Ramos (cell line): ENCODE data around the gene SMOC2.

Source experiments
- in situ Hi-C: fragments of 300-500 bp; cut with MboI; formaldehyde crosslinking; loops from one replicate; pipeline ENCODE4 v1.14.3; 2022; ENCODE audit warnings: low sequenced_read_pairs; ENCODE audit not compliant: unreplicated experiment

Gene SMOC2

GRCh38 chr6:168473197-168473596 is 32.2 kb downstream of the SMOC2 start:
- in situ Hi-C loops = no loop called here

- in situ Hi-C loops = no loop called here
Measured at GRCh38 chr6:168475188-168476013, 34.4 kb downstream of the SMOC2 start.

GRCh38 chr6:168479421-168479820 is 38.4 kb downstream of the SMOC2 start:
- in situ Hi-C loops = no loop called here

- in situ Hi-C loops = no loop called here
Measured at GRCh38 chr6:168480481-168480880, 39.5 kb downstream of the SMOC2 start.

GRCh38 chr6:168485818-168486217 is 44.8 kb downstream of the SMOC2 start:
- in situ Hi-C loops = no loop called here

- in situ Hi-C loops = no loop called here
Measured at GRCh38 chr6:168490757-168491156, 49.8 kb downstream of the SMOC2 start.

GRCh38 chr6:168493976-168494375 is 53.0 kb downstream of the SMOC2 start:
- in situ Hi-C loops = no loop called here

GRCh38 chr6:168494726-168495125 is 53.7 kb downstream of the SMOC2 start:
- in situ Hi-C loops = no loop called here

GRCh38 chr6:168495133-168495532 is 54.1 kb downstream of the SMOC2 start:
- in situ Hi-C loops = no loop called here

GRCh38 chr6:168495636-168496035 is 54.7 kb downstream of the SMOC2 start:
- in situ Hi-C loops = no loop called here

GRCh38 chr6:168496139-168496996 is 55.4 kb downstream of the SMOC2 start:
- in situ Hi-C loops = no loop called here

- in situ Hi-C loops = no loop called here
Measured at GRCh38 chr6:168496997-168497331, 56.0 kb downstream of the SMOC2 start.

GRCh38 chr6:168497381-168497780 is 56.4 kb downstream of the SMOC2 start:
- in situ Hi-C loops = no loop called here

- in situ Hi-C loops = no loop called here
Measured at GRCh38 chr6:168498161-168498843, 57.3 kb downstream of the SMOC2 start.

GRCh38 chr6:168499045-168499650 is 58.2 kb downstream of the SMOC2 start:
- in situ Hi-C loops = no loop called here

- in situ Hi-C loops = no loop called here
Measured at GRCh38 chr6:168500519-168500918, 59.5 kb downstream of the SMOC2 start.

- in situ Hi-C loops = no loop called here
Measured at GRCh38 chr6:168501561-168501960, 60.6 kb downstream of the SMOC2 start.

- in situ Hi-C loops = no loop called here
Measured at GRCh38 chr6:168504366-168504765, 63.4 kb downstream of the SMOC2 start.

- in situ Hi-C loops = no loop called here
Measured at GRCh38 chr6:168506460-168506859, 65.5 kb downstream of the SMOC2 start.

GRCh38 chr6:168507297-168507696 is 66.3 kb downstream of the SMOC2 start:
- in situ Hi-C loops = no loop called here
